Left ventricle myocardium superior (tissue), 1 donor: ENCODE data around the gene SCAPER. TPM values are rescaled to one million over a fixed set of nuclear protein-coding genes. Genes with fewer than 3 reads are reported as not detected.
A peak's percentile ranks its signal among the peaks of the same experiment; 100 is the strongest.

Experiments
- ATAC-seq: fragments of 200-7000 bp; cut with Tn5 transposase; one replicate; pipeline ENCODE4 v1.9.1; 2020; ENCODE audit warnings: mild to moderate bottlenecking, moderate library complexity
- DNase-seq: peaks from one replicate; pipeline ENCODE4 v3.0.0-alpha.2; 2020
- intact Hi-C: fragments of 100-400 bp; cut with micrococcal nuclease; formaldehyde crosslinking; loops from one replicate; pipeline ENCODE4 v1.11.0; 2022
- total RNA-seq: library from RNA; stranded (reverse); fragmentation: NEBNext Ultra II Directional; extraction: Animal tissue kit (Norgen Biotek cat#: 25700); gene quantifications from one replicate; pipeline ENCODE4 v1.2.1, GENCODE V29; 2021
- donor health status: DM: no; HTN: yes; CAD: no; lungs with severe emphysema.

The SCAPER gene
- total RNA-seq, 1 donor from 2014 or later = 54.9 TPM

DNA sequence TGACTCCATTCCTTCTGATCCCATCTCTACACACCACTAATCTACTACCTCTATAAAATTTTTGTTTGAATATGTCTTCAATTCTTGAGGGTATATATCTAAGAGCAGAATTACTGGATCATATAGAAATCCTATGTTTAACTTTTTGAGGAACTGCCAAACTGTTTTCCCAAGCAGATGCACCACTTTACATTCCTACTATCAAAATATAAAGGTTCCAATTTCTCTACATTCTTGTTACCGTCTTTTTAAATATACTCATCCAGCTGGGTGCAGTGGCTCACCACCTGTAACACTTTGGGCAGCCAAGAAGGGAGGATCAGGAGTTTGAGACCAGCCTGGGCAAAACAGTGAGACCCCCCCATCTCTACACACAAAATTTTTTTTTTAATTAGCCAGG, 268.0 kb downstream of the SCAPER start:
- ATAC-seq (no peak), DNase-seq (no peak)
- intact Hi-C loops = no loop called here

DNA sequence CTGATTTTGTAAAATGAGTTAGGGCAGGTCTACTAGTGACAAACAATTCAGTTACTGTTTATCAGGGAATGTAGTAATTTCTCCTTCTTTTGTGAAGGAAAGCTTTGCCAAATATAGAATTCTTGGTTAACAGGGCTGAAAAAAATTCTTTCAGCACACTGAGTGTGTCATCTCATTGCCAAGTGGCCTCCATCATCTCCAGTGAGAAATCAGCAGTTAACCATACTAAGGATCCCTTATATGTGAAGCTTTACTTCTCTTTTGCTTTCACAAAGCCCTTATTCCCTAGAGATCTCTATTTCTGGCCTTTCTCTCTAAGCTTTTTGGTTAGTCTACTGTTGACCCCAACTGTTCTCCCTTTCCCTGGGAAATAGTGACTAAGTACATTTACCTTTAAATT, 269.1 kb downstream of the SCAPER start:
- DNase-seq (no peak), ATAC-seq (no peak)
- intact Hi-C loops = no loop called here

DNA sequence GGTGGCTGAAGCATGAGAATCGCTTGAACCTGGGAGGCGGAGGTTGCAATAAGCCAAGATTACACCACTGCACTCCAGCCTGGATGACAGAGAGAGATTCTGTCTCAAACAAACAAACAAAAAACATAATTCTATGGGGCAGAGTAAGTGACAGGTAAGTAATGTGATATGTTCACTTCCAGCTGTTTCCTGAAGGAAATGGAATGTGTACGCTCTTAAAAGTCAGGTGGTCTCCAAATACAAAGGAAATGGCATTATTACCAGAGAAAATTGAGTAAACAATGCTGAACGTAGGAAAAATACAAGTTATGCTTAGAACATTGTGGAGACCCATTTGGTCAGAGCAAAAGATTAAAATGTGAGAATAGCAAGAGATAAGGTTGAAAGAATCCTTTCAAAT, 278.5 kb downstream of the SCAPER start:
- DNase-seq (no peak), ATAC-seq (no peak)
- intact Hi-C loops = no loop called here

DNA sequence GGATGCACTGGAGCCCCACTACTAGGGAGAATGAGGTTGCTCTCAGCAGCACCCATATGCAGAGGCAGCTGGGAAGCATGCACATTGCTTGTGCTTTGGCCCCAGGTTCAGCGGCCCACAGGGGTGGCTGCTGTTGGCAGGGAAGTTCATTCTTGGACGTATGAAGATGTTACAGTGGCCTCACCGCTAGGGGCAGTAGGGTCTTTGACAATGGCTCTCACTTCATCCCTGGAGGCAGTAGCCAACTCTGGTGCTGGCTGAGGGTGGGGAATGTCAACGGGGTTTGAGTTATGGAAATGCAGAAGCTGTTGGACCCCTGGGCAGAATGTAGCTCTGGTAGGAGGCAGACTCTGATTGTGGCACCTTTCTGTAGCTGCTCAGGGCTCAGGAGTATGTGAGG, 279.9 kb downstream of the SCAPER start:
- DNase-seq (no peak), ATAC-seq (no peak)
- intact Hi-C loops = no loop called here

DNA sequence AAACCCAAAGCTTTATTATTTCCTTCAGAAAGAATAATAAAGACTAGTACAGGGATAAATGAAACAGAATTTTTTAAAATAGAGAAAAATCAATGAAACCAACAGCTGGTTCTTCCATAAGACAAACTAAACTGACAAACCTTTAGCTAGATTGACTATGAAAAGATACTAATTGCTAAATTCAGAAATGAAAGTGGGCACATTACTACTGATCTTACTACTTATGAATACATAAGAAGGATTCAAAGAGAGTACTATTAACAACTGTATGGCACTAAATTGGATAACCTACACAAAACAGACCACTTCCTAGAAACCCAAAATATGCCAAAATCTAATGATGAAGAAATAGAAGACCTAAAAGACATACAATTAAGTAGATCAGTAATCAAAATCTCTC, 290.4 kb downstream of the SCAPER start:
- ATAC-seq = no peak
- intact Hi-C loops = no loop called here
- DNase-seq = no peak

DNA sequence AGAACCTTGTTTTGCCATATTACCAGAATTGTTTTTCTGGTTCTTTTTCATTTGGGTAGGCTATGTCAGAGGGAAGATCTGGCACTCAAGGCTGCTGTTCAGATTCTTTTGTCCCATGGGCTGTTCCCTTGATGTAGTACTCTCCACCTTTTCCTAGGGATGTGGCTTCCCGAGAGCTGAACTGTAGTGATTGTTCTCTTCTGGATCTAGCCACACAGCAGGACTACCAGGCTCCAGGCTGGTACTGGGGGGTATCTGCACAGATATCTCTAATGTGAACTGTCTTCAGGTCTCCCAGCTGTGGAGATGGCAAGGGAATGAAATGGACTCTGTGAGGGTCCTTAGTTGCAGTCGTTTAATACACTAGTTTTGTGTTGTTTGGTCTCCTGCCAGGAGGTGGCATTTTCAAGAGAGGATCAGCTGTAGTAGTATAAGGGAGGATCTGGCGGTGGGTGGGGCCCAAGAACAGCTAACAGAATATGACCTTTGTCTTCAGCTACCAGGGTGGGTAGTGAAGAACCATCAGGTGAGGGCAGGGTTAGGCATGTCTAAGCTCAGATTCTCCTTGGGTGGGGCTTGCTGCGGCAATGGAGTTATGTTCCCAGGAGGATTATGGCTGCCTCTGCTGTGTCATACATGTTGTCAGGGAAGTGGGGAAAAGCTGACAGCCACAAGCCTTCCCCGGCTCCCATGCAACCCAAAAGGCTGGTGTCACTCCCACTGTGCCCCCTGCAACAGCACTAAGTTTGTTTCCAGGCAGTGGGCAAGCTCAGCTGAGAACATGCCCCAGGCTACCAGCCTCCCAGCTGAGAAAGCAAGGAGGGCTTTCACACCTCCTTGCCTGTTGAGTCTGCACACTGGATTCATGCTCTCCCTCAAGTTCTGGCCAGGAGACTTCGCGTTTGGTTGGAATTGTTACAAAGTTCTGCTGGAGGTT, 316.1 kb downstream of the SCAPER start:
- ATAC-seq (no peak), DNase-seq (no peak)
- intact Hi-C loops = no loop called here

DNA sequence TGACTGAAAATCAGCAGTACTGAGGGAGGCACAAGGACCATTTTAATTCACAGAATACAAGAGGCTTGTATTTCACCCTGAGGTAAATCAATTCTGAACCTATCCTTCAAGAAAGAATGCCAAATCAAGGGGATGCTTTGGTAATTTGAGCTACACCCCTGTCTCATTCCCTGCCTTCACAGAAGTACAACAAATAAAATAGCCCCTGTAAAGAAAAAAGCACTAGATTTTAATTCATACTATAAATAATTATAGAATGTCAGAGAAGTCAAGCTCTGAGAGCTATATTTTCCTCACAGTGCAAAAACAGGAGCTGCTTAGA, 319.6 kb downstream of the SCAPER start:
- DNase-seq = no peak
- intact Hi-C loops = no loop called here
- ATAC-seq = peak; percentile 24

DNA sequence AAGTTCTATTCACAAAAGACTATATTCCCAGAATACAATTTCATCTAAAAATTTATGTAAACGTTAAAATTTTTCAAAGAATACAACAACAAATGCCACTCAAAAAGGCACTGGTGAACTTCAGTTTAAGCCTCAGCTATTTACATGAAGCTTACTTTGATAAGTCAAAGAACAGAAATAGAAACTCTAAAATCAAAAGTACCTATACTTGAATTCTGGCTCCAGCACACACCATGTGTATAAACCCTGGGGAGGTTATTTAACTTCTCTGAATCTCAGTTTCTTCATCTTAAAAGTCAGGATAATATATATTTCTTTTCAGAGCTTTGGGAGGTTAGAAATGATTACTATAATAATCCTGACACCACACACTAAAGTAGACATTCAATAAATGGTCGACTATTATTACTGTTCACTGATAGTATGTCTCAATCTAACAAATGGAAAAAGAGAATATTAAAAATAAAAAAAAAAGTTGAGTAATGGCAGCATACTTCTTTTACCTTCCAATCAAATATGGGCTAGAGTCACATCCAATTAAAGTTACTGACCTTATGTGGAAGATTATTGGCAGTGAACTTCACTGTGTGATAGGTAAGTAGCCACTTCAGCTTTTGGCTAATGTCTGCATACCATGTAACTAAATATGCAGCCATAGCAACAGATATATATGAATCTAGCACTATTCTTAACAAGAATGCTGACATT, 320.1 kb downstream of the SCAPER start:
- ATAC-seq = peak; percentile 94
- intact Hi-C loops = no loop called here
- DNase-seq = no peak

DNA sequence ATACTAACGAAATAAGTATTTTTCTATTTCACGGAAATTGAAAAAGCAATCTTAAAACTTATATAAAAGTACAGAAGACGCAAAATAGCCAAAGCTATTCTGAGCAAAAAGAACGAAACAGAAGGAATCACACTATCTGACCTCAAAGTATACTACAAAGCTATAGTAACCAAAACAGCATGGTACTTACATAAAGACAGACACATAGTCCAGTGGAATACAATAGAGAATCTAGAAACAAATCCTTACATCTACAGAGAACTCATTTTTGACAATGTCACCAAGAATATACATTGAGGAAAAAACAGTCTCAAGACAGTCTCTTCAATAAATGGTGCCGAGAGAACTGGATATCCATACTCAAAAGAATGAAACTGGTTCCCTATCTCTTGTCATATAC, 322.6 kb downstream of the SCAPER start:
- no peak for DNase-seq
- intact Hi-C loops = no loop called here
- ATAC-seq = no peak

DNA sequence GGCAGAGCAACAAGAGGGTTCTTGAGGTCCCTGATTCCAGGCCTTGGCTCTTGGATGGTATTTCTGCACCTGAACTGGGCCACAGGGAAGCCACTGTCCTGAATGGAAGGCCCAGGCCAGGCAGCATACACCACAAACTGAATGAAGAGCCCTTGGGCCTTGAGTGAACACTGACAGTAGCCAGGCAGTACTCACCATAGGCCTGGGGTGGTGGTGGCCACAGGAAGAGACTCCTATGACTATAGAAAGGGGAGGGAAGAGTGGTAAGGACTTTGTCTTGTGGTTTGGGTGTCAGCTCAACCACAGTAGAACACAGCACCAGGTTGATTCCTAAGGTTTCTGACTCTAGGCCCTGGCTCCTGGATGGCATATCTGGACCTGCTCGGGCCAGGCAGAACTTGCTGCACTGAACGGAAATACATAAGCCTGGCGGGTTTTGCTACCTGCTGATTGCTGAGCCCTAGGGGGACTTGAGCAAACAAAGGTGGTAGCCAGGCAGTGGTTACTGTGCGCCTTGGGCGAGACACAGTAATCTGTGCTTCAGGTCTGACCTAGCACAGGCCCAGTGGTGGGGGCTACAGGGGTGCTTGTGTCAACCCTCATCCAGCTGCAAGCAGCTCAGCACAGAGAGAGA, 327.1 kb downstream of the SCAPER start:
- intact Hi-C loops = no loop called here
- ATAC-seq (no peak), DNase-seq (no peak)

DNA sequence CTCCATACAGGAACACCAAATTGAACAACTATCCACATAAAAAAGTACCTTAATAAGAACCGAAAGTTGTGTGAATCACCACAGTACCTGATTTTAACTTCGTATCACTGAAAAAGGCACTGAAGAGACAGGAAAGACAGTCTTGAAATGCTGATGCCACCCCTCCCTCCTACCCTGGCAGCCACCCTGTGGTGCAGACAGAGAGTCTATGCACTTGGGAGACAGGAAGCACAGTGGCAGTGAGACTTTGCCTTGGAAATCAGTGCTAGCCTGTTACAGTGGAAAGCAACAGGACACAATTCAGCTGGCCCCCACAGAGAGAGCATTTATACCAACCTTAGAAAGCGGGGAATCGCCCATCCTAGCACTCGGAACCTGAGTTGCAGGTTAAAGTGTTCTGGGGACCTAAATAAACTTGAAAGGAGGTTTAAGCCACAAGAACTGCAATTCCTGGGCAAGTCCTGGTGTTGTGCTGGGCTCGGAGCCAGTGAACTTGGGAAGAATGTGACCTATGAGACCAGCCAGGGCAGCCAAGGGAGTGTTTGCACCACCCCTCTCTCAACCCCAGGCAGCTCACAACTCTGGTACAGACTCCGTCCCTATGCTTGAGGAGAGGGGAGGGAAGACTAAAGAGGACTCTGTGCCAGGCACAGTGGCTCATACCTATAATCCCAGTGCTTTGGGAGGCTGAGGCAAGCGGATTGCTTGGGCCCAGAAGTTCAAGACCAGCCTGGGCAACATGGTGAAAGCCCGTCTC, 328.4 kb downstream of the SCAPER start:
- ATAC-seq (peak; percentile 99), DNase-seq (peak; percentile 83)
- intact Hi-C loops = no loop called here

DNA sequence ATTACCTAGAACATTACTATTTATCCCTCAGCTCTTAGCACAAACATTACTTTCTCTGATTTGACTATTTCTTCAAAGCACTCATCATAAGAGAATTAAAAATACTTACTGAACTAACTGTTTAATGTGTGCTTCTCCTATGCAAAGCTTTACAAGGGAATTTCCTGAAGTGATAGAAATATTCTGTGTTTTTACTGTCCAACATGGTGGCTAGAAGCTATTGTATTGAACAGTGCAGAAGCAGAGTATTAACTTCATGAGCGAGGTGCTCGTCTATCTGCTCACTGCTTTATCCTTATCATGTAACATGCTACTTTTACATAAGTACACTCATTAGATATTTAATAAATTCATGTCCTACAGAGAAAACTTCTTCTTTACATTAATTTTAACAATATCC, 329.5 kb downstream of the SCAPER start:
- ATAC-seq (no peak), DNase-seq (no peak)
- intact Hi-C loops = no loop called here

DNA sequence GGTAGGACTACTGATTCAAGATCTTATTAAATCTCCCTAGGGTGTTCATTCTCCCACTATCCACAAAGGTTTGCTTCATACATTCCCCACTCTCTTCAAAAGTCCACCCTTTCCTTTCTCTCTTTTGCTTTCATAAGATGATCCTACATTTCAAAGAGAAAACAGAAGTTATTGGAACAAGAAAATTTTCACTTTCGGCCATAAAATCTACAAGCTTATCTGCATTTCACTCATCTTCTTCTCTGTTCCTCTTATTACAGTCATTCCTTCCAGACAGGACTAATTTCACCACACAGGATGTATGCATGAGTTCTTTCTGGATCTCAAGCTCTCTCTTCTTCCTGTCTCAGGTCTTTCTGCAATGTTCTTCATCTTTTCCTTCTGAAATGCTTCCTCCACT, 329.9 kb downstream of the SCAPER start:
- intact Hi-C loops = no loop called here
- ATAC-seq (no peak), DNase-seq (no peak)

DNA sequence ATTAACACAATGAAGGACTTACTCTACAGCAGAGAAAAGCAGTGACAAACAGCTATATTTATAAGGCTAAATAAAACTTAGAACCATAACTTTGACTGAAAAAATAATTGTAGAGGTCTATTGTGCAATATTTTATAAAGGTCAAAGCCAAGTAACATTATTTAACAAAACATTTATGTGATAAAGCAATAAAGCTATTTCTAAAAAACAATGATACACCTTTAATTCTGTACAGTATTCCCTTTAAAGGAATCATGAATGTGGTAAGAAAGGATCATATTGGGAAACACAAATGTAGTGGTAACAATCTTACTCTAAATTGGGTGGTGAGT, 332.2 kb downstream of the SCAPER start:
- intact Hi-C loops = no loop called here
- ATAC-seq = no peak
- no peak for DNase-seq

DNA sequence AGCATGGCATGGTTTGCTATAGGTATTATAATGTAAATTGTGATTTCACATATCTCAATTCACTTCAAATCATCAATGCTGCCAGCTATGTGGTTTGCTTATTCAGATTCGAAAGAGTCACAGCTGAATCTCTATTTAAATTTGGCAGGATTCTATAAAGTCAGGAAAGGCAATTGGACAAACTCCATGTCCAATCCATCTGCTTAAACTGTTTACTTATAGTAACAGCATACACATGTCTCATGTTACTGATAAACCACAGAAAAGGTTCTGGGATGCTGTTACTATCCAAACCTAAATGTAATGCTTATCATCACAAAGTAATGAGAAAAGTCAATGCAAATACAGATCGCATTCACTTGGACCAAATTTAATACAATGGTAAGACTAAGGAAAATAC, 338.9 kb downstream of the SCAPER start:
- intact Hi-C loops = no loop called here
- ATAC-seq = no peak
- no peak for DNase-seq

DNA sequence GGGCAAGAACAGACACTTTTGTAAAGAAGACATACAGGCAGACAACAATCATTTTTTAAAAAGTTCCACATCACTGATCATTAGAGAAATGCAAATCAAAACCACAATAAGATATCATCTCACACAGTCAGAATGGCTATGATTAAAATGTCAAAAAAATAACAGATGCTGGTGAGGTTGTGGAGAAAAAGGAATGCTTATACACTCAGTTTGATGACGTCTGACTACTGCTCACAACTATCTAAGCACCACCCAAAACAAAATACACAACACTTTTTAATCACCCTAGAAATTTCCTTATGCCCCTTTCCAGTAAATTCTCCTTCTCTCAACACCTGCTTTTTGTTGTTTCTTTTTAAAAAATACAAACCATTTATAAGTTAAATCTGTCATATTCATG, 339.8 kb downstream of the SCAPER start:
- ATAC-seq = no peak
- DNase-seq = no peak
- intact Hi-C loops = no loop called here

DNA sequence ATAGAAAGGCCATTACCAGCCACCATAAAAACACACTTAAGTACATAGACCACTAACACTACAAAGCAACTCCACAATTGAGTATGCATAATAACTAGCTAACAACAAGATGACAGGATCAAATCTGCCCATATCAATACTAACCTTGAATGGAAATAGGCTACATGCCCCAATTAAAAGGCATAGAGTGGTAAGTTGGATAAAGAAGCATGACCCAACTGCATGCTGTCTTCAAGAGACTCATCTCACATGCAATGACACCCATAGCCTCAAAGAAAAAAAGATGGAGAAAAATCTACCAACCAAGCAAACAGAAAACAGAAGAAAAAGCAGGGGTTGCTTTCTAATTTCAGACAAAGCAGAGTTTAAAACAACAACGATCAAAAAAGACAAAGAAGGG, 349.9 kb downstream of the SCAPER start:
- no peak for ATAC-seq
- intact Hi-C loops = no loop called here
- DNase-seq = no peak

DNA sequence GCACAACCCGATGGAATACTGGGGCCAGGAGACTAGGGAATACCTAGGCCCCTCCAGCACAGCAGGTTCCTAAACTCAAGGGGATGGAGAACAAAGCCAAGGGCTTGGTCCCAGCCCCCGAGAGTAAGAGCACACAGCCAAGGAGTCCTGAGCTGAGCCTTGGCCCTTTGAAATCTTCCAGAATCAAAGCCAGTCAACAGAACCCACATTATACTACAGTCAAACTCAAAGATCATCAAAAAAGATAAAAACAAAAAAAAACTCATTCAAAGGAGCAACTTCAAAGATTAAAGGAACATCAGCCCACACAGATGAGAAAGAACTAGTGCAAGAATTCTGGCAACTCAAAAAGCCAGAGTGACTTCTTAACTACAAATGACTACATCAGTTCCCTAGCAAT, 351.6 kb downstream of the SCAPER start:
- intact Hi-C loops = no loop called here
- DNase-seq = no peak
- no peak for ATAC-seq

DNA sequence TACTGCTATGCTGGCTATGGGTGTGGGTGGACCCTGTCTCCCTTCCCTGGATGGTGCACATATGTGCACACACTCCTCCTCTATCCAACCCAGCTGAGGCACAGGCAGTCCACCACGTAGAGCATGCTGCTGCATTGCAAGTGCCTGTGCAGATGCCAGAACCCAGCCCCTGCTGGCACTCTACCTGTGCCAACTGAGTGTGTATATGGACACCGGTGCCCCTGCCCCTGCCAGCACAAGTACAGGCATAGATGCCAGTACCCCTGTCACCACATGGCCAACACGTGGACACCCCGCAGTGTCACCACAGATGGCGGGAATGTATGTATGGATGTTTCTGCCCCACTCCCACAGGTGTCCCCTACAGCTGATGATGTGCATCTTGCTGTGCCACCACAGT, 352.0 kb downstream of the SCAPER start:
- ATAC-seq = no peak
- intact Hi-C loops = no loop called here

DNA sequence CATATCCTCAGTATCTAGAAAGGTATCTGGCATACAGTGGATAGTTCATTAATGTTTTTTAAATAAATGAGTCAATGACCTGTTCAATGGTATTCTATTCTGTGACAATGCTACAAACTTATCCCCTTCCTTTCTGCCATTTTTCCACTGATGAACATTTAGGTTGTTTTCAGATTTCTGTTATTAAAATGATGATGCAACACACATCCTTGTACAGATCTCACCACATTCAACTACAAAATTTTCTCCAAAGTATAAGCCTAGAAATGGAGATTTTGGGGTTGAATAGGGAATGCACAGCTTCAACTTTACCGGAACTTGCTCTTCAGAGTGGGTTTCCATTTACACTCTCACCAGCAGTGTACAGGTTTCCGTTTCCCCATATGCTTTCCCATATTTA, 358.3 kb downstream of the SCAPER start:
- ATAC-seq = no peak
- DNase-seq = no peak
- intact Hi-C loops = no loop called here

More for the DNA sequence above, 352.0 kb downstream of the SCAPER start:
- no peak for DNase-seq
